Putamen (tissue), 1 donor: ENCODE data around the gene DYNC1I1.

Experiments used
- DNase-seq: peaks from one replicate; pipeline ENCODE4 v3.0.0-alpha.2; 2016; ENCODE audit warnings: low spot score

Gene DYNC1I1

GRCh38 chr7:96085953-96086352, 313.6 kb downstream of the DYNC1I1 start:
- DNase-seq, result no peak

GRCh38 chr7:96088579-96088978, 316.2 kb downstream of the DYNC1I1 start:
- DNase-seq, result no peak

GRCh38 chr7:96089511-96089910, 317.2 kb downstream of the DYNC1I1 start:
- no peak for DNase-seq

GRCh38 chr7:96090756-96091155, 318.4 kb downstream of the DYNC1I1 start:
- no peak for DNase-seq

- DNase-seq, result no peak
Observed at GRCh38 chr7:96093435-96093834, 321.1 kb downstream of the DYNC1I1 start.

- no peak for DNase-seq
Observed at GRCh38 chr7:96097835-96098234, 325.5 kb downstream of the DYNC1I1 start.

- no peak for DNase-seq
Observed at GRCh38 chr7:96100737-96101136, 328.4 kb downstream of the DYNC1I1 start.

GRCh38 chr7:96102096-96102811, 329.9 kb downstream of the DYNC1I1 start:
- DNase-seq, result no peak

- DNase-seq, result no peak
Observed at GRCh38 chr7:96104984-96105383, 332.6 kb downstream of the DYNC1I1 start.

GRCh38 chr7:96111405-96111804, 339.1 kb downstream of the DYNC1I1 start:
- no peak for DNase-seq

- no peak for DNase-seq
Observed at GRCh38 chr7:96114190-96114589, 341.8 kb downstream of the DYNC1I1 start.

- DNase-seq, result no peak
Observed at GRCh38 chr7:96116173-96116572, 343.8 kb downstream of the DYNC1I1 start.

- no peak for DNase-seq
Observed at GRCh38 chr7:96118449-96119001, 346.2 kb downstream of the DYNC1I1 start.

GRCh38 chr7:96120445-96121225, 348.3 kb downstream of the DYNC1I1 start:
- DNase-seq, result no peak

GRCh38 chr7:96121752-96122151, 349.4 kb downstream of the DYNC1I1 start:
- no peak for DNase-seq

- no peak for DNase-seq
Observed at GRCh38 chr7:96122746-96123145, 350.4 kb downstream of the DYNC1I1 start.

- DNase-seq, result no peak
Observed at GRCh38 chr7:96126382-96126781, 354.0 kb downstream of the DYNC1I1 start.

GRCh38 chr7:96127746-96128145, 355.4 kb downstream of the DYNC1I1 start:
- DNase-seq, result no peak

- DNase-seq, result no peak
Observed at GRCh38 chr7:96131525-96131924, 359.2 kb downstream of the DYNC1I1 start.

GRCh38 chr7:96135241-96135640, 362.9 kb downstream of the DYNC1I1 start:
- DNase-seq, result no peak

GRCh38 chr7:96136600-96137239, 364.4 kb downstream of the DYNC1I1 start:
- DNase-seq, result no peak

- no peak for DNase-seq
Observed at GRCh38 chr7:96143495-96144259, 371.3 kb downstream of the DYNC1I1 start.
